ENCODE data around the gene MKRN2. TPM values are rescaled to one million over a fixed set of nuclear protein-coding genes. Genes with fewer than 3 reads are reported as not detected.

MKRN2 gene
- total and polyA plus RNA-seq, 2 of the 8 experiments (the other 6 are each of a cell fraction or from before 2014, with no cell fraction given): 15.3 to 17.6 TPM

- Histone ChIP-seq H3K27me3 (replicated peaks in 1 of 4; ENCODE audit: control insufficient read depth in 3 of 4, extremely low read depth in 1 of 4, insufficient read depth in 3 of 4, low read length in 3 of 4) (no peaks in the 10 kb centered on the region), H3K14ac (ENCODE audit: insufficient read length) (no peak overlapping the region), H4K8ac (ENCODE audit: extremely low read depth, insufficient read depth, low read length) (no peak overlapping the region; the same call in 1 of the 2 replicates), H2AFZ (ENCODE audit: low read length) (no peak overlapping the region), H3K4me1 (replicated peaks in 1 of 4; ENCODE audit: control insufficient read depth in 3 of 4, insufficient read depth in 4 of 4, low read length in 3 of 4) (peaks cover 0 to 4% (median 3%) of the 10 kb centered on the region in 4 experiments; a peak in 2 of 7 replicates), H4K20me1 (replicated peaks in 1 of 2; ENCODE audit: control insufficient read depth in 1 of 2, insufficient read depth in 2 of 2, low read length in 2 of 2) (peaks cover 0 to 2% of the 10 kb centered on the region in 2 experiments), H4K91ac (replicated peaks; ENCODE audit: insufficient read length, low read length) (no peak overlapping the region), H3K9ac (replicated peaks in 1 of 4; ENCODE audit: extremely low read depth in 1 of 4, low read depth in 3 of 4, low read length in 3 of 4) (0 out of 7 replicates have a peak overlapping the region, but pooled peaks of 1 of the 4 experiments have one; percentile 11), H3K18ac (ENCODE audit: extremely low read depth, low read length) (no peak overlapping the region), H3K4me3 (ENCODE audit: extremely low read depth in 1 of 4, insufficient read depth in 2 of 4, low read depth in 3 of 4, low read length in 4 of 4) (peak overlapping the region in 1 of 4 experiments; percentile 2; a peak in 1 of 8 replicates), H3K23me2 (ENCODE audit: low read depth, low read length) (no peaks in the 10 kb centered on the region), H3K79me1 (ENCODE audit: low read depth, low read length) (no peaks in the 10 kb centered on the region), H3K36me3 (ENCODE audit: control insufficient read depth in 2 of 4, insufficient read depth in 4 of 4, low read length in 3 of 4) (peaks cover 0 to 3% (median 1%) of the 10 kb centered on the region in 4 experiments; a peak in 1 of 8 replicates), H2BK5ac (ENCODE audit: low read depth, low read length) (no peak overlapping the region), H2BK12ac (ENCODE audit: low read depth, low read length) (no peak overlapping the region), H3K9me3 (ENCODE audit: insufficient read depth in 2 of 2, low read depth in 1 of 2, low read length in 1 of 2) (no peaks in the 10 kb centered on the region), H2BK15ac (ENCODE audit: low read length) (no peak overlapping the region), H4K5ac (ENCODE audit: insufficient read length, low read depth, low read length) (no peak overlapping the region), H2BK120ac (replicated peaks; ENCODE audit: low read depth, low read length) (no peak overlapping the region), H3K4me2 (ENCODE audit: insufficient read depth in 1 of 2, low read depth in 2 of 2, low read length in 2 of 2) (peak overlapping the region; percentile 25 to 38; a peak in 2 of 4 replicates), H3K56ac (replicated peaks; ENCODE audit: insufficient read length, low read depth, low read length) (no peak overlapping the region), H3K23ac (ENCODE audit: insufficient read length) (no peak overlapping the region), H3K4ac (replicated peaks; ENCODE audit: insufficient read length, low read depth, low read length) (no peak overlapping the region), H2BK20ac (ENCODE audit: low read length) (no peak overlapping the region), H3K27ac (ENCODE audit: low read depth, low read length) (no peak overlapping the region), H2AK5ac (ENCODE audit: low read depth, low read length) (no peak overlapping the region), H3K79me2 (ENCODE audit: control insufficient read depth in 1 of 2, insufficient read depth in 2 of 2, low read length in 2 of 2) (no peaks in the 10 kb centered on the region)
- TF ChIP-seq, protein P1, sequence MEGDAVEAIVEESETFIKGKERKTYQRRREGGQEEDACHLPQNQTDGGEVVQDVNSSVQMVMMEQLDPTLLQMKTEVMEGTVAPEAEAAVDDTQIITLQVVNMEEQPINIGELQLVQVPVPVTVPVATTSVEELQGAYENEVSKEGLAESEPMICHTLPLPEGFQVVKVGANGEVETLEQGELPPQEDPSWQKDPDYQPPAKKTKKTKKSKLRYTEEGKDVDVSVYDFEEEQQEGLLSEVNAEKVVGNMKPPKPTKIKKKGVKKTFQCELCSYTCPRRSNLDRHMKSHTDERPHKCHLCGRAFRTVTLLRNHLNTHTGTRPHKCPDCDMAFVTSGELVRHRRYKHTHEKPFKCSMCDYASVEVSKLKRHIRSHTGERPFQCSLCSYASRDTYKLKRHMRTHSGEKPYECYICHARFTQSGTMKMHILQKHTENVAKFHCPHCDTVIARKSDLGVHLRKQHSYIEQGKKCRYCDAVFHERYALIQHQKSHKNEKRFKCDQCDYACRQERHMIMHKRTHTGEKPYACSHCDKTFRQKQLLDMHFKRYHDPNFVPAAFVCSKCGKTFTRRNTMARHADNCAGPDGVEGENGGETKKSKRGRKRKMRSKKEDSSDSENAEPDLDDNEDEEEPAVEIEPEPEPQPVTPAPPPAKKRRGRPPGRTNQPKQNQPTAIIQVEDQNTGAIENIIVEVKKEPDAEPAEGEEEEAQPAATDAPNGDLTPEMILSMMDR (IDR thresholded peaks at IDR 0.05; ENCODE audit: control extremely low read depth in 1 of 3, insufficient read depth in 1 of 3, low read depth in 1 of 3, low read length in 3 of 3): peak in 1 of 3 experiments; percentile 4; a peak in 1 of 4 replicates
- TF ChIP-seq NRF1 (IDR thresholded peaks at IDR 0.05; ENCODE audit: low read depth, low read length): no peak
- WGBS, 2 experiments (ENCODE audit: extremely low coverage in 1 of 2, insufficient coverage in 1 of 2, insufficient read length in 1 of 2, insufficient replicate concordance in 2 of 2, low coverage in 1 of 2, low lambda C conversion rate in 2 of 2, missing lambda C conversion rate in 1 of 2): 67% methylated on average over 10 of the region's 11 CpGs; no CpG with 5 or more reads in 1 of the 2 experiments
- DNase-seq (ENCODE audit: low read depth in 1 of 2, low spot score in 2 of 2) (no peak), FAIRE-seq (no peak)
- CTCF ChIA-PET (ENCODE audit: partially characterized antibody): interaction anchor here (1.2 to 1.3 kb wide), 2 partner anchors 39 to 76 kb away, joined by 3 to 4 read pairs; no protein-coding TSS in a partner anchor
- POLR2A ChIA-PET (ENCODE audit: partially characterized antibody): interaction anchor here (0.7 to 3.0 kb wide), 8 partner anchors 8 to 118 kb away, joined by 3 to 21 read pairs (median 3); partner anchors contain the start of gene MKRN2
Measured at GRCh38 chr3:12544652-12545472, 12.0 kb upstream of the MKRN2 start.
